G401.6 (cell line): ENCODE data around the gene LAMA2.
A peak's percentile ranks its signal among the peaks of the same experiment; 100 is the strongest.

Experiments used
- FAIRE-seq: peaks from 2 replicates; lab custom pipeline; 2012; peaks lifted over from hg19 to GRCh38; lab: Jason Lieb, UNC

The LAMA2 gene

GRCh38 chr6:129276461-129276860, 393.5 kb downstream of the LAMA2 start:
- no peak for FAIRE-seq

- FAIRE-seq = no peak
These were observed 394.0 kb downstream of the LAMA2 start for GRCh38 chr6:129276986-129277385.

- FAIRE-seq = no peak
These were observed 396.7 kb downstream of the LAMA2 start for GRCh38 chr6:129279343-129280292.

GRCh38 chr6:129280293-129280644, 397.3 kb downstream of the LAMA2 start:
- no peak for FAIRE-seq

- no peak for FAIRE-seq
These were observed 397.8 kb downstream of the LAMA2 start for GRCh38 chr6:129280749-129281148.

- FAIRE-seq = no peak
These were observed 398.3 kb downstream of the LAMA2 start for GRCh38 chr6:129281168-129281796.

DNA sequence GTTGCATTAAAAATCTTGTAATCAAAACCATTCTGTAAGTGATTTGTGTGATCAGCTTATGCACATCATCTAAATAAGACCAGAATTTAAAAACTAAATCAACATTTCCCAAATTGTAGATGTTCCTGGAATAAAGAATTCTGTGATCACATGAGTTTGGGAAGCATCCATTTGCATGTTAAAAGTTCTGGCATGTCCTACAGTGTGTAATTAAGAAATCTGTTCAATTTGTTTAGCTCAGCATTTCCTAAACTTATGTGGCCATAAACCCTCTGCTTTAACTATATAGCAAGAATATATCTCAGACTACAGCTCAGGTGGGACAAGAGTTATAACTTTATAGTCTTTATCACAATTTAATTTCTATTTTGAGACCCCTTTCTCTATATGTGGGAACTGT, 399.1 kb downstream of the LAMA2 start:
- FAIRE-seq = no peak

DNA sequence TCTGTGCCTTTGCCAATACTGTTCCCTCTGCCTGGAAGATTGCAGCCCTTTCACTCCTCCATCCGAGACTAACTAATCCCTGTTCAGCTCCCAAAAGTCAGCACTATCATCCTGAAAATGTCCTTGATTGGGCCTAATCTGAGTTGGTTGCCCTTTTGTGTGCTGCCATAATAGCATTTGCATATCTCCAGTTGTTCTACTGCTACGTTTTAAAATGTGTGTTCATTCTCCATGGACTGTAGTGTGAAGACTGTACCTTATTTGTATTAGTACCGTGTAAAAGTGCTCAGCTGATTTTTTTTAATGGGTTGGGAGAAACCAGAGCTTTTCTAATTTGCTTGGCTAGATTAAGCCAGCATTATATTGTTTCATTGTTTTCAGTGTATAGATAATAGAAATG, 401.3 kb downstream of the LAMA2 start:
- FAIRE-seq = no peak

DNA sequence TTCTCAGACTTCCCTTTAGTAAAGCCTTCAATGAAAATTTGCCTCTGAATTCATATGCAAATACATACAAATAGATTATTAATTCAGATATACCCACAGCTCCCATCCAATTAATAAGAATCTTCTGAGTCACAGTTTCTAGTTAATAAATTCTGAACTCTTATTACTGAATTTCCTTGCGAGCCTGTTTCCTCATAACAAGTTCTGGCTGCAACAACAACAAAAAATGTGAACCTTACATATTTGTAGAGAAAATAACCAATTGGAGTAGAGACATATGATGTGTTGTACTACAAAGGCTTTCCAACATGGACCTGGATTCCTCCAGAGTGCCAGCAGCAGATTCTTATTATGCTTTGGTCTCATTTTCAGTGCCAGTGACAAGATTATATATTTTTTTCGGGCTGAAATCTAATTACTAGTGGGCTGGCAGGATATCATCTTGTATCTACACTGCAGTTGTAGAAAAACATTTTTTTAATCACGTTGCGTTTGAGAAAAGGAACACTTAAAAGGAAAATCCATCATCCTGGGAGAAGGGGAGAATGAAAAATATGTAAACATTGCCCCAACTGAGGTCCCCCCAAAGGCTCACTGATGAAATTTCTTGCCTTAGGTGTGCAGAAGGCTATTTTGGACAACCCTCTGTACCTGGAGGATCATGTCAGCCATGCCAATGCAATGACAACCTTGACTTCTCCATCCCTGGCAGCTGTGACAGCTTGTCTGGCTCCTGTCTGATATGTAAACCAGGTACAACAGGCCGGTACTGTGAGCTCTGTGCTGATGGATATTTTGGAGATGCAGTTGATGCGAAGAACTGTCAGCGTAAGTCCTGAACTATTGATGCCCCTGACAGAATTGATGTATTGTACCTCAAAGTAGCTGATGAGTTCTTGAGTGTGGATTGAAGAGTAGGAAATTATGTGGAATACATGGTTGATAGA, 404.6 kb downstream of the LAMA2 start:
- FAIRE-seq = no peak

DNA sequence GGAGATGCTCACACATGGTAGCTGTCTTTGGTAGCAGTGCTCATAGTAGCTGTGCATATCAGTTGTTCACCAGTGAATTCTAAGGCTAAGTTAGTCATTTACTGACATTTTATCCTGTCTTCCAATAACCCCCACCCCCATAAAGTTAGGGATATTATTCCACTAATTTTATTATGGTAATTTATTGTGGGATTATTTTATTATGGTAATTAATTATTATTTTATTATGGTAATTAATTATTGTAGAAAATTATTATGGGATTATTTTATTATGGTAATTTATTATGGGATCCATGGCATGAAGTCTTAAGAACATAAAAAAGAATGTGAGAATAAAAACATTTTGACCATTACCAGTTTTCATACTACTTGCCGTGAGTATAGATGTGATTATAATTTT, 406.5 kb downstream of the LAMA2 start:
- peak; percentile 31 for FAIRE-seq

- FAIRE-seq = no peak
These were observed 409.9 kb downstream of the LAMA2 start for GRCh38 chr6:129292836-129293235.

DNA sequence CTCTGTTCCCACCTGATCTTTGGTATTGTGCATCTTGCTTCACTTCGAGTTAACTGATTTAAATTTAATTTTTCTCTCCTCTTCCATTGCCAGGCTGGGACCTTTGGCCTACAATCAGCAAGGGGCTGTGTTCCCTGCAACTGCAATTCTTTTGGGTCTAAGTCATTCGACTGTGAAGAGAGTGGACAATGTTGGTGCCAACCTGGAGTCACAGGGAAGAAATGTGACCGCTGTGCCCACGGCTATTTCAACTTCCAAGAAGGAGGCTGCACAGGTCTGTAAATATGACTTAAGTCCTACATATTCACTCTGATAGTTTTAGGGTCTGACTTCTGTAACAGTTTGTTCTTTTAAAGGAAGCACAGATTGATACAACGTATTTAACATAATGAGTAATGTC, 414.7 kb downstream of the LAMA2 start:
- no peak for FAIRE-seq

- no peak for FAIRE-seq
These were observed 419.7 kb downstream of the LAMA2 start for GRCh38 chr6:129302671-129303070.

- no peak for FAIRE-seq
These were observed 423.9 kb downstream of the LAMA2 start for GRCh38 chr6:129306826-129307225.

DNA sequence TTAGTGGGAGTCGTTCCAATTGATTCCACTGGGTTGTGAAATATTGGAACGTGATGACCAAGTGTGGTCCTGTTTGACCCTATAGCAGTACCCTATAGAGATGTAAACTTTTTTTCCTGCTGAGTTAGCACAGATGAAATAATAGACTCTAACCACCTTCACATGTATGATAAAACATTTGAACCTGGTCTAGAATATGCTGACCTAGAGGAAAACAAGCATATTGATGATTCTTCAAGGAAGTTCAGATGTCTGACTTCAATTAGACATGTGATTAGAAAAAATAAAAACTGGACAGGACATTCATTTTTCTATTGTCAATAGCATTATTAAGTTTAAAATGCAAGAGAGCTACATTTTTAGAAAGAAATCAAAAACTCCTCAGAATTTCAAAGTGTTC, 424.9 kb downstream of the LAMA2 start:
- FAIRE-seq = no peak

- no peak for FAIRE-seq
These were observed 426.2 kb downstream of the LAMA2 start for GRCh38 chr6:129309154-129309553.

GRCh38 chr6:129312880-129313279, 429.9 kb downstream of the LAMA2 start:
- no peak for FAIRE-seq

- FAIRE-seq = no peak
These were observed 431.6 kb downstream of the LAMA2 start for GRCh38 chr6:129314575-129314974.

- no peak for FAIRE-seq
These were observed 435.2 kb downstream of the LAMA2 start for GRCh38 chr6:129317931-129318820.

- no peak for FAIRE-seq
These were observed 438.0 kb downstream of the LAMA2 start for GRCh38 chr6:129320892-129321291.

DNA sequence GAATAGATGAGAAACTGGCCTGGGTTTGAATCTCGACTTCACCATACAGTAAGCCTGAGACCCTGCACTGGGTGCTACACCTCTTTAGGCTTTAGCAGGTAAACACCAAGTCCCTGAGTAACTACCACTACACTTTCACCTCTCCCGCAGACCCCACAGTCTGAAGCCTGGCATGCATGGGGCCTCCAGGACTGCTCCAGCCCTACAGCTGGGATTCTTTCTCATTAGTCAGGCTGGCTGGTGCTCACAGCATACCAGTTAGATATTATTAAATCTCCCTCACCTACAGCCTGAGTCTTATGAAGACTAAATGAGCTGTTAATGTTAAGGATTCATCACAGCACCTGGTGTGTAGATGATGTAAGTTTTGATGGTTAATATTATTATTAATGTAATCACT, 438.4 kb downstream of the LAMA2 start:
- FAIRE-seq = no peak

GRCh38 chr6:129324345-129324744, 441.4 kb downstream of the LAMA2 start:
- FAIRE-seq = no peak
